Activated CD8-positive, alpha-beta memory T cell treated with anti-CD3 and anti-CD28 coated beads for 4 hours (primary cell): ENCODE results near the gene ABCB10.
"Not testable (repeated sequence)": the region's sequence is repeated elsewhere in the genome, so short reads cannot be mapped to it uniquely, and the experiment has no call there.

Experiments used
- DNase-seq, 2 donors: peaks; one replicate each; pipeline ENCODE4 v3.0.0-alpha.2; 2020; ENCODE audit warnings: low read depth in 2 of 2

ABCB10 gene

GRCh38 chr1:229572286-229572685 lies 13.8 kb upstream of the ABCB10 start:
- no peak for DNase-seq

DNA sequence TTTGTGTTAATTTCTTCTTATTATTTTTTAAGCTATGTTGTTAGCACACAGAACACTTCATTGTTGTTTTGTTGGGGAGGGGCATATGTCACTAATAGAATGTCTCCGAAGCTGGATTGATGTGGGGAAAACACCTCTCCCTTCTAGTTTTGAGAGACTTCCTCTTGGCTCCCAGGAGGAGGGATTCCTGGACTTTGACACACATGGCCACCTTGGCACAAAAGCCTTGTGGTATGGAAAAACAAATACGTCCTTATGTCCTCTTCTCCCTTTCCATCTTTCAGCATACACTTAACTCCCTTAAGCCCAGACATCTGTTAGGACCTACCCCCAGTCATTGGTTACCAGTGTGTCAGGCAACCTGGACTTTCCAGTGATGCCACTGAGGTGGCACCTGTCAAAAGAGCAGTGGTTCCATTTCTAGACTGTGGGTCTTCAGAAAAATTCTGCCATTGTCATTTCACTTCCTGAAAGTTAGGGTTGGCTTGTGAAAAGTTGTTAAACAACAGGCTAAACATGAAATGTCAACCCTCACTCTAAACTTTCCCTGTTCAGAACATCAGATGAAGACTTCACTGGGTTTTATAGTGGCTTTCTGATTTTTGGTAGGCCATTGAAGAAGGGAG lies 12.5 kb upstream of the ABCB10 start:
- DNase-seq, result no peak

GRCh38 chr1:229570305-229570704 lies 11.8 kb upstream of the ABCB10 start:
- no peak for DNase-seq

GRCh38 chr1:229567109-229567868 lies 8.8 kb upstream of the ABCB10 start:
- no peak for DNase-seq

DNA sequence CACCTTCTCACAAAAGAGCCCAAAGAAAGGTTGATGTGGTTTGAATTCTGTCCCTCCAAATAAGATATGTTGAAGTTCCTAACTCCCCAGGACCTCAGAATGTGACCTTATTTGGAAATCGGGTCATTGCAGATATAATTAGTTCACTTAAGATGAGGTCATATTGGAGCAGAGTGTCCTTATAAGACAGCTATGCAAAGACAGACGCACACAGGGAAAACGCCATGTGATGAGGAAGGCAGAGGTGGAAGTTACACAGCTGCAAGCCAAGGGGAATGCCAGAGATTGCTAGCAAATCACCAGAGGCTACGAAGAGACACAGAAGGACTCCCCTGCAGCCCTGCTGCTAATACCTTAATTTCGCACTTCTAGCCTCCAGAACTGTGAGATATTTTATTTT lies 5.2 kb upstream of the ABCB10 start:
- DNase-seq, result no peak

GRCh38 chr1:229563241-229563640 lies 4.7 kb upstream of the ABCB10 start:
- DNase-seq, result no peak

DNA sequence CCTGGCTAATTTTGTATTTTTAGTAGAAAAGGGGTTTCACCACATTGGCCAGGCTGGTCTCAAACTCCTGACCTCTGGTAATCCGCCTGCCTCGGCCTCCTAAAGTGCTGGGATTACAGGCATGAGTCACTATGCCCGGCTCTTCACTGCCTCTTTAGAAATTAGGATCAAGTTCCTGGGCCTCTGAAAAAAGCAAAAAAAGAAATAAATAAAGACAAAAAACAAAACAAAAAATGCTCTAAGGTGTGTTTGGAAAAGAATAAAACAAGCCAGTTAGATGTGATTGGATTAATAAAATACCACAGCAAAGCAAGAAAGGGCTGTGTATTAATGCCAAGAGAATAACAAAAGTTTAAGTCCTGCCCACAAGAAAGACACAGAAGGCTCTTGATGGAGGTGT lies 4.2 kb upstream of the ABCB10 start:
- DNase-seq, result no peak

GRCh38 chr1:229561141-229561540 lies 2.6 kb upstream of the ABCB10 start:
- DNase-seq, result no peak

- DNase-seq, result not testable (repeated sequence)
These were observed 1.6 kb upstream of the ABCB10 start for GRCh38 chr1:229560124-229560523.

GRCh38 chr1:229559336-229559801 lies 862 bp upstream of the ABCB10 start:
- DNase-seq, result not testable (repeated sequence)

DNA sequence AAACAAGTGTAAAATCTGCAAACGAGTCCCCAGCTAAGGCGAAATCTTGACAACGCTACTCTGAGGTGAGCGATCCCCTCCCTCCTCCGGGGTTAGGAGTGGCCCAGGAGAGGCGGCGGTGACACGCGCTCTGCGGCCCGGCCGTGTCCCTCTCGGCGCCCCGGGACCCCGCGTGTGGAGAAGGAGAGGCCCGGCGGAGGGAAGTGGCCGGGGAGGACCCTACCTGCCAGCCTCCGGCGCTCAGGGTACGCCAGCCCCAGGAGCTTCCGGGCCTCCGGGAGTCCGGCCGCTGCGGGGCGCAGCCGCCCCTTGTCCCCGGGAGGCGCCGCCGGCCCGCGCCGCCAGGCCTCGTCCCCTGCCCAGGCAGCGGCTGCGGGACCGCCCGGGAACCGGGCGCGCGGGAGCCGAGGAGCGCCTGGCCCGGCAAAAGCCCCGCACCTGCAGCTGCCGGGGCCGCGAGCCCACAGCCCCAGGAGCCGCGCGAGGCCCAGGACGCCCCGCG lies 543 bp downstream of the ABCB10 start:
- peak in 1 of 2 donors; percentile 1 for DNase-seq

- no peak for DNase-seq
These were observed 1.2 kb downstream of the ABCB10 start for GRCh38 chr1:229557200-229557850.

GRCh38 chr1:229554886-229555621 lies 3.5 kb downstream of the ABCB10 start:
- no peak for DNase-seq

- DNase-seq, result no peak
These were observed 4.8 kb downstream of the ABCB10 start for GRCh38 chr1:229553621-229554130.

DNA sequence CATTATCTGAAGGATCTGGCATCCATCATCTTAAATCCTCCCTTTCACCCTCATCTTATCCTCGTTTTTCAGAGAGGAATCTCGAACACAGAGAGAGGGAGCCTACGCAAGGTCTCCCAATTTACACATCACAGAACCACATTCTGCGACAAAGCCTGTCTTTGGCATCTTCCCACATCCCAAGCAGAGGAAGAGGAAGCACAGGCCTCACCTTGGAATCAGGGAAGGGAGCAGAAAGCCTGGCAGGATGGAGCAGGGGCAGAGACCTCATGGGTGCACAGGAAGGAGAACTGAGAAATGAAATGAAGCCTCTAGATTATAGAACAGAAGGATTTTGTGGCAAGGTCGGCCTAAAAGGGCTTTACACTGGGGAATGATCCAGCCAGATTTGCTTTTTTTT lies 5.8 kb downstream of the ABCB10 start:
- no peak for DNase-seq

- DNase-seq, result no peak
These were observed 7.5 kb downstream of the ABCB10 start for GRCh38 chr1:229550812-229551567.

DNA sequence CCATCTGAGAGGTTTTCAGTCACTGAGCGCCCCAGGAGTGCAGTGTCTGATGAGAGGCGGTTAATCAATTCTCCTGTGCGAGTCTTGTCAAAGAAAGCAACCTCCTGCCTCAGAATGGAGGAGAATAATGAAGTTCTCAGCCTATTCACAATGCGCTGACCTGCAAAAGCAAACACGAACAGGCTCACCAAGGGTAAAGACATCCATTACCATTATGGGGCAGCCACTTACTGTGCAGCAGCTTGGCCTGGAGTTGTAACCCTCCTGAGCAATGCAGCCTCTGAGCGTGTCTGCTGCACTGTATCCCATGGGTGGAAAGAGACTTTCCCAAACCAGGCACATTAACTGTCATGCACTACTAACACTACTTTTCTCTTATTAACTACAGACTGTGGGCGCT lies 11.0 kb downstream of the ABCB10 start:
- DNase-seq, result no peak

GRCh38 chr1:229544587-229544986 lies 13.9 kb downstream of the ABCB10 start:
- DNase-seq, result no peak

- DNase-seq, result no peak
These were observed 18.5 kb downstream of the ABCB10 start for GRCh38 chr1:229539863-229540506.

- no peak for DNase-seq
These were observed 19.6 kb downstream of the ABCB10 start for GRCh38 chr1:229538945-229539344.
